DOHH2 (cell line): Measurements from ENCODE around the gene PSMB5.

ENCODE experiments used
- H3F3A ChIP-seq: fragments of 200-600 bp; sonication (generic), shearing (Covaris generic); 2 replicates; pipeline ENCODE4 v1.6.0; 2016; ENCODE audit warnings: antibody characterized with exemption, mild to moderate bottlenecking; ENCODE audit not compliant: control insufficient read depth, insufficient read depth
- H3K27ac ChIP-seq: fragments of 200-600 bp; sonication (generic); 2 replicates; pipeline ENCODE4 v1.5.1; 2014; ENCODE audit warnings: low read depth, mild to moderate bottlenecking, low read length, moderate library complexity
- H3K27me3 ChIP-seq: fragments of 200-600 bp; sonication (generic); 2 replicates; pipeline ENCODE4 v1.6.1; 2014; ENCODE audit warnings: mild to moderate bottlenecking, low read length, mixed read lengths; ENCODE audit not compliant: control insufficient read depth
- H3K36me3 ChIP-seq: fragments of 200-600 bp; sonication (generic); 2 replicates; pipeline ENCODE4 v1.6.1; 2014; ENCODE audit warnings: mild to moderate bottlenecking, low read length, moderate library complexity, mixed read lengths; ENCODE audit not compliant: control insufficient read depth
- H3K4me1 ChIP-seq: fragments of 200-600 bp; sonication (generic); 2 replicates; pipeline ENCODE4 v1.6.1; 2014; ENCODE audit warnings: mild to moderate bottlenecking, low read length, mixed read lengths; ENCODE audit not compliant: control insufficient read depth
- H3K4me2 ChIP-seq: fragments of 200-600 bp; sonication (generic); 2 replicates; pipeline ENCODE4 v1.6.0; 2014; ENCODE audit warnings: mild to moderate bottlenecking, low read length, moderate library complexity
- H3K4me3 ChIP-seq: fragments of 200-600 bp; sonication (generic); 2 replicates; pipeline ENCODE4 v1.5.1; 2014; ENCODE audit warnings: mild to moderate bottlenecking, low read length, mixed read lengths
- H3K79me2 ChIP-seq: fragments of 200-600 bp; sonication (generic); 2 replicates; pipeline ENCODE4 v1.6.1; 2014; ENCODE audit warnings: mild to moderate bottlenecking, low read length, mixed read lengths; ENCODE audit not compliant: control insufficient read depth
- H3K9me2 ChIP-seq: fragments of 200-600 bp; sonication (generic); replicated peaks from 2 replicates; pipeline ENCODE4 v1.6.1; 2014; ENCODE audit warnings: mild to moderate bottlenecking, low read length, mixed read lengths; ENCODE audit not compliant: control insufficient read depth
- H3K9me3 ChIP-seq: fragments of 200-600 bp; sonication (generic); 2 replicates; pipeline ENCODE4 v1.6.1; 2014; ENCODE audit warnings: antibody characterized with exemption, low read length, mixed read lengths; ENCODE audit not compliant: control insufficient read depth, insufficient read depth
- H4K20me1 ChIP-seq: fragments of 200-600 bp; sonication (generic); 2 replicates; pipeline ENCODE4 v1.6.0; 2014; ENCODE audit warnings: low read depth, mild to moderate bottlenecking, antibody characterized with exemption, low read length, moderate library complexity; ENCODE audit not compliant: control insufficient read depth, insufficient read depth
- EZH2phosphoT487 ChIP-seq: fragments of 200-600 bp; sonication (generic); IDR thresholded peaks from 2 replicates; pipeline ENCODE4 v1.6.1; 2017; ENCODE audit warnings: borderline replicate concordance, mild to moderate bottlenecking, antibody characterized with exemption, low read length, moderate library complexity, mixed read lengths
- TF ChIP-seq, protein P1 (sequence below): fragments of 200-600 bp; sonication (generic); IDR thresholded peaks from one replicate; pipeline ENCODE4 v1.5.1; 2014; ENCODE audit warnings: antibody characterized with exemption, mild to moderate bottlenecking, low read depth, low read length; ENCODE audit not compliant: poor library complexity, severe bottlenecking

The PSMB5 gene

DNA sequence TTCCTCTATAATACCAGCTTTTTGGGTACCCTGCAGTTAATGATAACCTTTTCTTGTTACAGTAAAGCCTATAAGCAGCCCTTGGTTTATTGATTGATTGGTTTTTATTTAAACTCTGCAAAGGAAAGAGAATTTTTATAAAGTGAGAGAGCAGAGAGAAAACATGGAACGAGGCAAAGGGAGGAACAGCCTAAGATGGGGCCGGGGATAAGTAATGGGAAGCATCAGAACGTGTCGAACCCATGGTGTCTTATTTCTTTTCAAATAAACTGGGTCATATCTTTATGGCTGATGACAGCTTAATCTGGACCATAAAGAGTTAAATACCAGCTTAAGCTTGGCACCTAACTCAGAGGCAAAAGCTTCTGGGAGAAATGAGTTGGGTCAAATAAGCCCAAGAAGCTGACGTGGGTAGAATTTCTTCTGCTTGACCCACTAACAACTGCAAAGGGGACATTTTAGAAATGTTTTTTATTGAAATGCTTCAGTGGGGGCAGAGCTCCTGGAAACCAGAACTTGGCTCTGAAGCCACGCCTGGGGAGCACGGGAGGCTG, 12.7 kb downstream of the PSMB5 start:
- Histone ChIP-seq H3F3A (peaks cover 3% of the 10 kb centered on the region), H3K27me3 (no peaks in the 10 kb centered on the region), H3K9me3 (no peaks in the 10 kb centered on the region), H3K4me1 (no peaks in the 10 kb centered on the region), H3K4me2 (no peak overlapping the region), H3K36me3 (peaks cover 14% of the 10 kb centered on the region), H3K79me2 (no peaks in the 10 kb centered on the region), H4K20me1 (no peaks in the 10 kb centered on the region), H3K4me3 (no peak overlapping the region), H3K27ac (no peak overlapping the region), H3K9me2 (no peaks in the 10 kb centered on the region)
- TF ChIP-seq EZH2phosphoT487, result no peak
- TF ChIP-seq, protein P1, sequence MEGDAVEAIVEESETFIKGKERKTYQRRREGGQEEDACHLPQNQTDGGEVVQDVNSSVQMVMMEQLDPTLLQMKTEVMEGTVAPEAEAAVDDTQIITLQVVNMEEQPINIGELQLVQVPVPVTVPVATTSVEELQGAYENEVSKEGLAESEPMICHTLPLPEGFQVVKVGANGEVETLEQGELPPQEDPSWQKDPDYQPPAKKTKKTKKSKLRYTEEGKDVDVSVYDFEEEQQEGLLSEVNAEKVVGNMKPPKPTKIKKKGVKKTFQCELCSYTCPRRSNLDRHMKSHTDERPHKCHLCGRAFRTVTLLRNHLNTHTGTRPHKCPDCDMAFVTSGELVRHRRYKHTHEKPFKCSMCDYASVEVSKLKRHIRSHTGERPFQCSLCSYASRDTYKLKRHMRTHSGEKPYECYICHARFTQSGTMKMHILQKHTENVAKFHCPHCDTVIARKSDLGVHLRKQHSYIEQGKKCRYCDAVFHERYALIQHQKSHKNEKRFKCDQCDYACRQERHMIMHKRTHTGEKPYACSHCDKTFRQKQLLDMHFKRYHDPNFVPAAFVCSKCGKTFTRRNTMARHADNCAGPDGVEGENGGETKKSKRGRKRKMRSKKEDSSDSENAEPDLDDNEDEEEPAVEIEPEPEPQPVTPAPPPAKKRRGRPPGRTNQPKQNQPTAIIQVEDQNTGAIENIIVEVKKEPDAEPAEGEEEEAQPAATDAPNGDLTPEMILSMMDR, result no peak

DNA sequence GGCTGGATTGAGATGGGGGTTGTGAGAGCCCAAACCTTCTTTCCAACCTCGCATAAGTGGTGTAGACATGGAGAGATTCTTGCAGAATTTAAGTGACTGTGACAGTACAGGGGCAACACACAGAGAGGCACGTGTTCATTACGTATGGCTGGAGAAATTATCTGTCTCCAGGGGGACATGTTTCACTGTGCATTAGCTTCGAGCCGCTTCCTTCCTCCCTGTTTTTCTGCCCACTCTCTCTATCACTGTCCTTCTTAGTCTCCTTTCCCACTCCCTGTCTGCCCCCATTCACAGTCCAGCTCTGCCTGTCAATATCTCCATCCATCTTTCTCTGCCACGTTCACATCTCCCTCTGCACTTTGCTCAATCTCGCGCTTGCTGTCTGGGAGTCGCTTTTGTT, 13.3 kb downstream of the PSMB5 start:
- no peak overlapping the region for H3K4me3 ChIP-seq
- TF ChIP-seq EZH2phosphoT487, result no peak
- TF ChIP-seq, protein P1, result no peak
- H3K4me2 ChIP-seq, result no peak overlapping the region
- no peak overlapping the region for H3K27ac ChIP-seq
- no peaks in the 10 kb centered on the region for H3K9me3 ChIP-seq
- peaks cover 13% of the 10 kb centered on the region for H3K36me3 ChIP-seq
- no peaks in the 10 kb centered on the region for H4K20me1 ChIP-seq
- no peaks in the 10 kb centered on the region for H3K27me3 ChIP-seq
- peaks cover 3% of the 10 kb centered on the region for H3F3A ChIP-seq
- no peaks in the 10 kb centered on the region for H3K9me2 ChIP-seq
- no peaks in the 10 kb centered on the region for H3K79me2 ChIP-seq
- H3K4me1 ChIP-seq, result no peaks in the 10 kb centered on the region

DNA sequence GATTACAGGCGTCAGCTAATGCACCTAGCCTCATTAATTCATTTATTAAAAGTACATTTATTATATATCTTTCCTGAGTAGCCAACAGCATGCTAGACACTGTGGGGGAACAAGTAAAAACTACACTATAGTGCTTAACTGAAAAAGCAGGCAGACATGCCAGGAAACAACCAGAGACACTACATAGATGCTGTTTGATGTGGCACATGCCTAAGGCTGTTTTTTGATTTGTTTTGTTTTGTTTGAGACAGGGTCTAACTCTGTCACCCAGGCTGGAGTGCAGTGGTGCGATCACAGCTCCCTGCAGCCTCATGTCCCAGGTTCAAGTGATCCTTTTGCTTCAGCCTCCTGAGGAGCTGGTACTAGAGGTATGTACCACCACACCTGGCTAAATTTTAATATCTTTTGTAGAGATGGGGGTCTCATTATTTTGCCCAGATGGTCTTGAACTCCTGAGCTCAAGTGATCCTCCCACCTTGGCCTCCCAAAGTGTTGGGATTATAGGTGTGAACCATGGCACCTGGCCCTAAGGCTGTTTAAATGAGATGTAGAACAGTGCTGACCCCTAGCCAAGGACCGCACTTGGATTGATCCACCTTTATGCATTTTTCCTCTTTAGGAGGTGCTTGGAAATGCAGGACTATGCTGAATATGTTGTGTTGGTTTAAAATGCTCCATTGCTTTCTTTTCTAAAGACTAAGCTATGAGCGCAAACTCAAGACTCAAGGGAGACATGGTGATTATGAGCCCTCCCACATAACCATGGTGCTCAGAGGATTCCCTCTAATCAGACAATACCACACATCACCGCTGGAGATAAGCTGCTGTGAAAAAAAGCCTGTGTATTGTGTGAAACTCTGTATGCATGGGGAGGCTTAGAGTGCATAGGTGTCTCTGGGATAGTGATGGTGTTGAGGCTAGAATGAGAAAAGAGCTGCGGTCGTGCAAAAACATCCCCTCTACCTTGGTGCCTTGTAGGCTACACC, 14.3 kb downstream of the PSMB5 start:
- no peak overlapping the region for H3K4me3 ChIP-seq
- H3K9me2 ChIP-seq, result no peaks in the 10 kb centered on the region
- no peak overlapping the region for H3K4me2 ChIP-seq
- H4K20me1 ChIP-seq, result no peaks in the 10 kb centered on the region
- no peaks in the 10 kb centered on the region for H3K27me3 ChIP-seq
- no peaks in the 10 kb centered on the region for H3K79me2 ChIP-seq
- no peaks in the 10 kb centered on the region for H3K9me3 ChIP-seq
- H3K4me1 ChIP-seq, result no peaks in the 10 kb centered on the region
- no peak overlapping the region for H3K27ac ChIP-seq
- peaks cover 3% of the 10 kb centered on the region for H3K36me3 ChIP-seq
- peaks cover 3% of the 10 kb centered on the region for H3F3A ChIP-seq
- no peak for TF ChIP-seq EZH2phosphoT487
- TF ChIP-seq, protein P1, result no peak
